Measurements from ENCODE around the gene KCNMA1.
"Not testable (repeated sequence)": the region's sequence is repeated elsewhere in the genome, so short reads cannot be mapped to it uniquely, and the experiment has no call there.

KCNMA1 gene

DNA sequence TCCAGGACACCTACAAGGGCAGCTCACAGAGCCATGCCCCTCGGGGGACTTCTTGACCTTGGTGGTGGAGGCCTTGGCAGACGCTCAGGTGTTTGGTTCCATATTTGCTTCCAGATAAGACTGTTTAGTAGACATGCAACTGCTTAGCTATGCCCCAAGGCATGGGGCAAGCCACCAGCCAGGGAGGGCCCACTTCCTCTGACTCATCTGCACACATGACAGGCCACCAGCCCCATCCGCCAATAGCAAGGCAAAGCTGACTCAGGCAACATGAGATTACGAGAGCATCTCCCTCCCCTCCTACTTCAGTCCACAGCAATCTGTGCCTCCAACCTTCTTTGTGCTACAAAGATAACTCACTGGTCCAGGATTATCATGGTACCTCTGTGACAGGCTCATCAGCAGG lies 54.9 kb downstream of the KCNMA1 start:
- no peak for TF ChIP-seq ZNF274 (IDR thresholded peaks at IDR 0.05; ENCODE audit: low read depth, low read length)
- no peak overlapping the region for H3K4me3 ChIP-seq (ENCODE audit: low read length)

GRCh38 chr10:77581738-77582137 lies 55.9 kb downstream of the KCNMA1 start:
- TF ChIP-seq ZNF274 (IDR thresholded peaks at IDR 0.05; ENCODE audit: low read depth, low read length) = no peak
- no peak overlapping the region for H3K4me3 ChIP-seq (ENCODE audit: low read length)

GRCh38 chr10:77580482-77580881 lies 57.1 kb downstream of the KCNMA1 start:
- no peak for TF ChIP-seq ZNF274 (IDR thresholded peaks at IDR 0.05; ENCODE audit: low read depth, low read length)
- no peak overlapping the region for H3K4me3 ChIP-seq (ENCODE audit: low read length)

DNA sequence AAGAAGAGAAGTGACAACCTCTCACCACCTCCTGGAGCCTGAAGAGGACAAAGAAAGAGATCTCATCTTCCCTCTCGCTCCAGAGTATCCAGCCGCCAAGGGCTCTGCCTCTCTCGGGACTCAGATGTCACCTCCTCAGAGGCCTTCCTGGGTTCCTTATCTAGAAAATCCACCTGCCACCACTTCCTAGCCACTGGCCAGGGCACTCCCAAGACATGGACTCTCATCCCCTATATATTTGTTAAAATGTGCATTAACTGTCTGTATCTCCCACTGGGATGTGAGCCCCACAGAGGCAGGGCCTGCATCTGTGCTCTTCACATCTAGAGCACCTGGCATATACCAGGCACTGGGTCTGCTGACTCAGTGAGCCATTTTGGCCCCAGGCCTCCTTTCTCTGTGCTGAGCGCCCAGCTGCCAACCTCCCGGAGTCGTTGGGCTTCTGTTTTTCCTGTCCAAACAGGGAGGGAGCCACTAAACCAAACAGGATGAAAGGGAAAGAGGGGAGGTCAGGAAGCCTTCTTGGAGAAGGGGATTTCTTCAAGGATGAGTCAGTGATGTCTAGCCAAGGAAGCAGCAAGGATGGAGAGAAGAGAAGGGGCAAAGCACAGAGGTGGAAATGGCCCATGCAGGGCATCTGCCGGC lies 58.9 kb downstream of the KCNMA1 start:
- no peak for TF ChIP-seq ZNF274 (IDR thresholded peaks at IDR 0.05; ENCODE audit: low read depth, low read length)
- no peak overlapping the region for H3K4me3 ChIP-seq (ENCODE audit: low read length)

- no peak for TF ChIP-seq ZNF274 (IDR thresholded peaks at IDR 0.05; ENCODE audit: low read depth, low read length)
- H3K4me3 ChIP-seq (ENCODE audit: low read length) = no peak overlapping the region
These were observed 59.9 kb downstream of the KCNMA1 start for GRCh38 chr10:77577666-77578229.

GRCh38 chr10:77576444-77577032 lies 61.1 kb downstream of the KCNMA1 start:
- H3K4me3 ChIP-seq (ENCODE audit: low read length) = no peak overlapping the region
- no peak for TF ChIP-seq ZNF274 (IDR thresholded peaks at IDR 0.05; ENCODE audit: low read depth, low read length)

DNA sequence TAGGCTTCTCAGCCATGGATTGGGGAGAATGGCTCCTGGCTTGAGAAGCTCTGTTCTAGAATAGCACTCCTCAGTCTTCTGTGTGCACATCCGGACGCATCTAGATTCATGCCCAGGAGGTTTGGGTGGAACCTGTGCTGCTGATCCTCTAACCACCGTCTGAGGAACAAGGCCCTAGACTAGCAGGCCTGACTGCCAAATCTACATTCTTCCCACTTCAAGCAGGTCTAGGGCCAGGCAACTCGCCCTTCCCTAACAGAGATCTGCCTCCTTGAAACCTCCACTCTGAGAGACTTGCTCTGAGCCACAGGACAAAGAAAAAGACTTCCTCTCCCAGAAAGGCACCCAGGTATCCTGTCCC lies 61.6 kb downstream of the KCNMA1 start:
- no peak overlapping the region for H3K4me3 ChIP-seq (ENCODE audit: low read length)
- TF ChIP-seq ZNF274 (IDR thresholded peaks at IDR 0.05; ENCODE audit: low read depth, low read length) = no peak

- TF ChIP-seq ZNF274 (IDR thresholded peaks at IDR 0.05; ENCODE audit: low read depth, low read length) = no peak
- H3K4me3 ChIP-seq (ENCODE audit: low read length) = no peak overlapping the region
These were observed 62.2 kb downstream of the KCNMA1 start for GRCh38 chr10:77575271-77576006.

DNA sequence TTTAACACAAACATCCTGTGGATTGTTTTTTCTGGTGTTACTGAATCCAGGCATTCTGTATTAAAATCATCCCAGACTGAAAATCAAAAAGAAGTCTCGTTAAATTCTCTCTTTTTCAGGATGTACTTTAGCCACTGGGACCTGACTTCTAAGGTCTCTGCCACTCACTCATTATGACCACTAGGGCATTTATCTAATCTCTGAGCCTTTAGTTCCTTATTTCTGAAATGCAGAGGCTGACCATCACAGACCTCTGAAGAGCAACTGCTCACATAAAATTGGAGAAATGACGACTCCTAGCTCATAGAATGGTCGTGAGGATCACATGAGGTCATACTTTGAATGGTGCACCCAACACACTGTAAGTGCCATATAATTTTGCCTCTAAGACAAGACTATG lies 63.2 kb downstream of the KCNMA1 start:
- no peak overlapping the region for H3K4me3 ChIP-seq (ENCODE audit: low read length)
- TF ChIP-seq ZNF274 (IDR thresholded peaks at IDR 0.05; ENCODE audit: low read depth, low read length) = no peak

DNA sequence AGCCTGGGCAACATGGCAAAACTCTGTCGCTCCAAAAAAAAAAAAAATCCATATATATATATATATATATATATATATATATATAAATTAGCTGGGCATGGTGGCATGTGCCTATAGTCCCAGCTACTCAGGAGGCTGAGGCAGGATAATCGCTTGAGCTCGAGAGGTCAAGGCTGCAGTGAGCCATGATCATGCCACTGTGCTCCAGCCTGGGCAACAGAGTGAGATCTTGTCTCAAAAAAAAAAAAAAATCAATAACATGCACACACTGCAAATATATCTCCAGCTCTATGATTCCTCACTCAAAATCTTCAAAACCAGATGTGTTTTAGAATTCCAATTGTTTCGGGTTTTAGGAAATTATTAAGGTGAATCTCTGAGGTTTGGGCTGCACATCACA lies 65.1 kb downstream of the KCNMA1 start:
- not testable (repeated sequence) for H3K4me3 ChIP-seq (ENCODE audit: low read length)

DNA sequence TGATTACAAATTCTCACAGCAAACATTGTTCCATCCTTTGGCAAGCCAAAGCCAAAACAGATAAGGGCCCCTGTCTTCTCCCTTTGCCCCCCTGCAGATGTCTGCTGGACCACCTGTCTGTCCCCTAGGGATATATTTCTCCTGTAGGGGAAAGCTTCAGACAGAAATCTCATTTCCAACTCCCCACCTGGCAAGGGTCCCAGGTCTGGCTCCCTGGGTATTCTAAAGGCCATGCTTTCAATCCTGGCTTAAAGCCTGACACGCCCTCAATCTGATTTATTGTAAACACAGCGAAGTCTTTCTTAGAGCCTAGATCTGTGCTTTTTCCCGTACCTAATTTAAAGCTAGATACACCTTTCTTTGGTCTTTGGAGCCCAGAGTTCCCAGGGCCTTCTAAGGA lies 66.1 kb downstream of the KCNMA1 start:
- no peak overlapping the region for H3K4me3 ChIP-seq (ENCODE audit: low read length)
- no peak for TF ChIP-seq ZNF274 (IDR thresholded peaks at IDR 0.05; ENCODE audit: low read depth, low read length)

- no peak for TF ChIP-seq ZNF274 (IDR thresholded peaks at IDR 0.05; ENCODE audit: low read depth, low read length)
- no peak overlapping the region for H3K4me3 ChIP-seq (ENCODE audit: low read length)
These were observed 70.6 kb downstream of the KCNMA1 start for GRCh38 chr10:77566914-77567566.

GRCh38 chr10:77566236-77566635 lies 71.4 kb downstream of the KCNMA1 start:
- H3K4me3 ChIP-seq (ENCODE audit: low read length) = no peak overlapping the region
- no peak for TF ChIP-seq ZNF274 (IDR thresholded peaks at IDR 0.05; ENCODE audit: low read depth, low read length)

DNA sequence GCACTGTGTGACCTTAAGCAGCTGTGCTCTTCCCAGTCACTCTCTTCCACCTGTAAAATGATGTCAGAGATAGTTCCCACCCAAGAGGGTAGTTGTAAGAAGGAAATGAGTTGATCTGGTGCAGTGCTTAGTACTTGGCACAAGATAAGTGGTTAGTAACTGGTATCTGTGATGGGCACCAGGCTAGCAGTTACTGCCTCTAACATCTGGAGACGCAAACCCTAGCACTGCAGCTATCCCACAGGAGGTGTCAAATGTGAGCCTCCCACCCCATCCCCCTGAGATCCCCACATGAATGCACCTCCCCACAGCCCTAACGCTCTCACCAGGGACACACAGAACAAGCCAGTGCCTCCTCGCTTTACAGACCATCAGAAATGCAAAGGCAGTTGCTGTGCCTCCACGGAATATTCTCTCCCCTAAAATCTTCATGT lies 72.0 kb downstream of the KCNMA1 start:
- TF ChIP-seq ZNF274 (IDR thresholded peaks at IDR 0.05; ENCODE audit: low read depth, low read length) = no peak
- H3K4me3 ChIP-seq (ENCODE audit: low read length) = no peak overlapping the region
